ENCODE data around the gene OR51B2.
"Not testable (repeated sequence)": the region's sequence is repeated elsewhere in the genome, so short reads cannot be mapped to it uniquely, and the experiment has no call there.

OR51B2 gene

DNA sequence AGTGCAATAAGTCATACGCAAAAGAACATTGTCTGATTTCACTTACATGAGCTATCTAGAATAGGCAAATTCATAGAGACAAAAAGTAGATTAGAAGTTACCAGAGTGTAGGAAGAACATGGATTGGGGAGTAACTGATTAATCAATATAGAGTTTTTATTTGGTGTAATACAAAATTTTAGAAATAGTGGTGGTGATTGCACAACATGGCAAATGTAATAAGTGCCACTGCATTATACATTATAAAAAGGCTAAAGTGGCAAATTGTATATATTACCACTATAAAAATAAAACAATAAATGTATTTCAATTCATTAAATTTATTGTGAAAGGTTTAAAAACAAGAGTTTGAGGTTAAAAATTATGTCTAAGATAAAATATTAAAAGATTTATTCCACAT lies 13.7 kb downstream of the OR51B2 start:
- no peak for DNase-seq

- DNase-seq = no peak
Observed at GRCh38 chr11:5307256-5308019, 16.7 kb downstream of the OR51B2 start.

DNA sequence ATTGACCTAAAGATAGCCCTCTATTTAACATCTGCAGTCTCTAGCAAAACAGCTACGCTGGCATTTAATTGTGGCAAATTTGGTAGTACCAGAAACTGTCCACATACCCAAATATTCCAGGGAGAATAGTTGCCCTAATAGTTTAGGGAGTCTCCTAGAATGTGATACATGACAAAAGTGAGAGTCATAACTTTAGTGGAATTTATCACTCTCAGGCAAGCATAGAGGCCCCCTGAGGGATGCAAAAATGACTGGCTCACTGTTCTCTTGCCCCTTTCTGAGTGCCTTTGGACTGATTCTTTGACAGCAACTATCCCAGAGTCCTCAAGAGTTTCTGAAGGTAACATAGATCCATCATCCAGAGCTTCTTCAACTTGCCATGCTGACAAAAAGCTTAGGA lies 20.1 kb downstream of the OR51B2 start:
- no peak for DNase-seq

- no peak for DNase-seq
Observed at GRCh38 chr11:5303626-5304025, 20.5 kb downstream of the OR51B2 start.

- no peak for DNase-seq
Observed at GRCh38 chr11:5301846-5302245, 22.3 kb downstream of the OR51B2 start, which contains the start of gene OR51B4. TSS of gene OR51B4 (minus strand) at chr11:5301946. CDS start at chr11:5301946, 0 bp downstream.

DNA sequence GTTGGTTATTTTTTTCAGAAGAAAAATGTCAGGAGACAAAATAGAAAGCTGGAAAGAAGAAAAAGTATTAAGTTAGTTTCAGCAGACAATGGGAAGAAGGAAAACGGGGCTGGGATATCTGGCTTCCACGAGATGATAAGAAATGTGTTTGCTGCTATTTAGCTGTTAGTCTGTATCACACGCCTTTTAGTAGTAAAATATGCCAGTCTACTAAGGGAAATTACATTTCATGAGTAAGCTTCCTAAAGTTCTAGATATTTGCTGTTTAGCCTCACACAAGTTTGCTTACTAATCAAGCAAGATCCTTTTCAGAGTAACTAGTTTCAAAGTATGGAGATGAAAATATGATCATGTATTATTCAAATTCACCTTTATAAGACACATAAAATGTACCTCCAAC lies 23.8 kb downstream of the OR51B2 start:
- no peak for DNase-seq

DNA sequence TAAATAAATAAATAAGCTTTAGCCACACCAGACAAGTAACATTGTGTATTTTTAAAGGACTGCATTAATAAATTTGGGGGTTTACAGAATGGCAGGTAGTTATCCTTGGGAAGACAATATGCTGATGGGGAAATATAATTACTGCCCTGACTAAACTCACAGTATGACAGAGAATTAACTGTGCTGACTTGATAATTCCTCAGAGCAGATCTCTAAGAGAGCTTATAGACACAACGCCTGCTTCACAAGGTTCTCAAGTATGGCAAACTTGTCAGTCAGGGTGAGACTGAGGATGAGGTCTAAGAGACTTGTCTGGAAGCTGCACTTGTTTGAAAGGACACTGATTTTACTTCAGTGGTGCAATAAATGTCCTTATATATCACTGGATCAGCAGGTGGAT lies 25.6 kb downstream of the OR51B2 start:
- DNase-seq = no peak

DNA sequence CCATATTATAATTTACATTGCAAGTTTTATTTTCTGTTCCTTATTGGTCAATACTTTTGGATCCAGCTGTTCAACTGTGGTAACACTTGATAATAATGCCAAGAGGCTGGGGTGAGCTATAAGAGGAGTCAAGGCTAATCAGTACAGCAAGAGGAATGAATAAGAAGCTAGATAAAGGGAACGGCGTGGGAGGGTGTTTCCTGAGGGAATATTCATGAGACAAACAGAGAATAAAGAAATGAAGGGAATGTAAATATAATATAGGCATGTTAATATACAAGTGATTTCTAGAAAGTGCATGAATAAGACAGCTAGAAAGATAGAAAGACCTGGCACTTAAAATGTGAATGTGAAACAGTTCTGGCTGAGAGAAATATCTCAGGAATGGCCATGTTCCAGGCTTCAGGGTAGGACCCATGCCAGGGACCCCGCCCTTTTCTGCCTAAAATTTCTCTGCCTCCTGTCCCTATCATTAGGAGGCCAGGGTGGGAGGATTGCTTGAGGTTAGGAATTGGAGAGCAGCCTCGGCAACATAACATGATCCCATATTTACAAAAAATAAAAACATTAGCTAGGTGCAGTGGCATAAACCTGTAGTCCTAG lies 26.3 kb downstream of the OR51B2 start:
- DNase-seq = no peak

GRCh38 chr11:5294342-5294995 lies 29.6 kb downstream of the OR51B2 start:
- DNase-seq = not testable (repeated sequence)

- no peak for DNase-seq
Observed at GRCh38 chr11:5293028-5293427, 31.1 kb downstream of the OR51B2 start.

DNA sequence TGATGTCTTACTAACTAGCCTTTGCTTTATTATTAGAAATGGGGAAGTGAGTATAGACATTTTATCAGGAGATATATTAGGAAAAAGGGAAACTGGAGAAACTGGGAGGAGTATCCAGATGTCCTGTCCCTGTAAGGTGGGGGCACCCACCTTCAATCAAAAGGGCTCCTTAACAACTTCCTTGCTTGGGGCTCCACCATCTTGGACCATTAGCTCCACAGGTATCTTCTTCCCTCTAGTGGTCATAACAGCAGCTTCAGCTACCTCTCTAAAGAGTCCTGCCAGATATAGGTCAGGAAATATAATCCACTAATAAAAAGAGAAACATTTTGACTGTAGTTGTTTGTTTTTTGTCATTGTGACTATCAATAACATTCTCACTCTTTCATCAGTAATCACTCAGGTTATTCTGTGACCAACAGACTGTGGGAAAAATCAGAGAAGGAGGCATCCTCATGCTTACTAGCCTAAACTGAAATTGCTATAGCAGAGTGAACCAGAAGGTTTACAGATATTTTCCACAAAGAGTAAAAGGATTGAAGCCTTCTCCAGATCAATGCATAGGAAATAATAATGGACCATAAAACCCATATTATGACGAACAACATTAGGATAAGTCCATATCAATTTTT lies 32.8 kb downstream of the OR51B2 start:
- DNase-seq = peak in 1 of 2 donors; percentile 64

GRCh38 chr11:5290106-5290505 lies 34.0 kb downstream of the OR51B2 start:
- no peak for DNase-seq

DNA sequence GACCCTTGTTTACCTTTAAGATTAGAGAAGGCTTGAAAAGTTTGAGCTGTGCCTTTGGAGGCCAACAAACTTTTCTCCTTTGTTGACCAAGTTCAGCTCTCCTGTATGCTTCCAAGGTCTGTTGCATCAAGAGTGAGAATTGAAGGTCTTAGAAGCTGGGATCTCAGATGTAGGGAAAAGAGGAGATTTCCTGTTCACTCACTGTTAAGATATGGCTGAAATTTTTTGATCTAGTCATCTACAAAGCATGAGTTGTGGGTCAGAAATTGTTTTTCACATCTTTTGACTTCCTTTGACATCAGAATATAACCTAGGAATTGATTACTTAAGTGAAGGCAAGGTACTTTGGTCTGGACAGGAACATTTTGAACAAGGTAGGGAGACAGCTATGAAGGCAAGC lies 34.4 kb downstream of the OR51B2 start:
- no peak for DNase-seq

GRCh38 chr11:5288906-5289550 lies 35.1 kb downstream of the OR51B2 start:
- no peak for DNase-seq

DNA sequence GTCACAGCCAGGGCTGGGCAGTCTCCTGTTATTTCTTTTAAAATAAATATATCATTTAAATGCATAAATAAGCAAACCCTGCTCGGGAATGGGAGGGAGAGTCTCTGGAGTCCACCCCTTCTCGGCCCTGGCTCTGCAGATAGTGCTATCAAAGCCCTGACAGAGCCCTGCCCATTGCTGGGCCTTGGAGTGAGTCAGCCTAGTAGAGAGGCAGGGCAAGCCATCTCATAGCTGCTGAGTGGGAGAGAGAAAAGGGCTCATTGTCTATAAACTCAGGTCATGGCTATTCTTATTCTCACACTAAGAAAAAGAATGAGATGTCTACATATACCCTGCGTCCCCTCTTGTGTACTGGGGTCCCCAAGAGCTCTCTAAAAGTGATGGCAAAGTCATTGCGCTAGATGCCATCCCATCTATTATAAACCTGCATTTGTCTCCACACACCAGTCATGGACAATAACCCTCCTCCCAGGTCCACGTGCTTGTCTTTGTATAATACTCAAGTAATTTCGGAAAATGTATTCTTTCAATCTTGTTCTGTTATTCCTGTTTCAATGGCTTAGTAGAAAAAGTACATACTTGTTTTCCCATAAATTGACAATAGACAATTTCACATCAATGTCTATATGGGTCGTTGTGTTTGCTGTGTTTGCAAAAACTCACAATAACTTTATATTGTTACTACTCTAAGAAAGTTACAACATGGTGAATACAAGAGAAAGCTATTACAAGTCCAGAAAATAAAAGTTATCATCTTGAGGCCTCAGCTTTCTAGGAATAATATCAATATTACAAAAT lies 35.8 kb downstream of the OR51B2 start:
- no peak for DNase-seq

DNA sequence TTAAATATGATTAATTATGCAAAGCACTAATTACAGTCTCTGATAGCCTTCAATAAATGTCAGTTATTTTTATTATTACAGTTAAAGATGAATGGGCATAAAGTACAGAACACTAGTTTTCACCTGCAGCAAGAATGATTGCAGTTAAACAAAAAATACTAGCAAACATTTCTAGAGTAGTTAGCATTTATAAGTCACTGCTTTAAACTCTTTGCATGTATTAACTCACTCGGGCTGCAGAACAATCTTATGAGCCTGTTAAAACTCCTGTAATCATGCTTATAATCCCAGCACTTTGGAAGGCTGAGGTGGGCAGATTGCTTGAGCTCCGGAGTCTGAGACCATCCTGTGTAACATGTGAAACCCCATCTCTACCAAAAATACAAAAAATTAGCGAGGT lies 37.2 kb downstream of the OR51B2 start:
- DNase-seq = no peak

GRCh38 chr11:5286351-5286750 lies 37.7 kb downstream of the OR51B2 start:
- no peak for DNase-seq

DNA sequence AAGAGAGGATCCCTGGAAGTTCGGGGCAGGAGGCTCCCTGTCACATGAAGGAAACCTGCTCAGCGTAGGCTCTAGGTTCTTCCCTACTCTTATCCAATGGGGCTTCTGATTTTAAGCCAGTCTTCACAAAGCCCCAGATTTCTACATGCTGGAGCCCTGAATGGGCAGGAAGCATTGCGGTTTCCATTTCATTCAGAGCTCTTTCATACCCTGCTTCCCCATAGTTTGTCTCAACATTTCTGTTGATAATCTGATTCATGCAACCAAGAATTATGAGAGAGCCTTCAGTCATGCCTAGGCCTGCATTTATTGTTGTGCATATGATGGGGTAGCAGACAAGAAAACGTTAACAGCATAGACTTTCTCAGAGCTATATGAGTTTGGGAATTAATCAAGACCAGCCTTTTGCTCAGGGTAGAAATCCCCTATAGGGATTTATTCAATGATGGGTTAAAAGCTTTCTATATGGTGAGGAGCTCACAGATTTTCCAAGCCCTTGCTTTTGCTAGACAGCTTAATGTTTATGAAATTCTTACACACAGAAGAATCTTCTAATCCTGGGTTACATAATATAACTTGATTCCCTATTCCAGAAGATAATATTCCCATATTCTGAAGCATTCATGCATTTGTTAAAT lies 38.3 kb downstream of the OR51B2 start:
- no peak for DNase-seq

DNA sequence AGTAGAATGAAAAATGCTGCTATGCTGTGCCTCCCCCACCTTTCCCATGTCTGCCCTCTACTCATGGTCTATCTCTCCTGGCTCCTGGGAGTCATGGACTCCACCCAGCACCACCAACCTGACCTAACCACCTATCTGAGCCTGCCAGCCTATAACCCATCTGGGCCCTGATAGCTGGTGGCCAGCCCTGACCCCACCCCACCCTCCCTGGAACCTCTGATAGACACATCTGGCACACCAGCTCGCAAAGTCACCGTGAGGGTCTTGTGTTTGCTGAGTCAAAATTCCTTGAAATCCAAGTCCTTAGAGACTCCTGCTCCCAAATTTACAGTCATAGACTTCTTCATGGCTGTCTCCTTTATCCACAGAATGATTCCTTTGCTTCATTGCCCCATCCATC lies 39.5 kb downstream of the OR51B2 start:
- DNase-seq = no peak

DNA sequence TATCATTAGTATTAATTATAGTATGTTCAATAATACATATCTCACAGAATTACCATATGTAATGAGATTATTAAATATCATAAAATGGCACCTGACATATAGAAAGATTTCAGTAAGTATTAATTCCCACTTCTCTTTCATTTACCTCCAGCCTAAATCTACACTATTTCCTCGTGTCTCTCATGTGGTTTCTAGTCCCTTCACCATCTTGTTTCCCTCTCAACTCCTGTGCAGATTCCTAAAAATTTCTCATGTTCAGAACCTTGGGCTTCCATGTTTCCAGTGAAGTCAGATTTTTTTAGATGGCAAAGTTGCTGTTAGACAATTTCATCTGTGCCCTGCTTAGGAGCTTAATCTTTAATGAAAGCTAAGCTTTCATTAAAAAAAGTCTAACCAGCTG lies 40.2 kb downstream of the OR51B2 start:
- no peak for DNase-seq

- DNase-seq = no peak
Observed at GRCh38 chr11:5283086-5283485, 41.0 kb downstream of the OR51B2 start.

GRCh38 chr11:5282628-5283027 lies 41.5 kb downstream of the OR51B2 start:
- no peak for DNase-seq

Measured in bone marrow (tissue), 2 donors.